GM10847 (cell line): Measurements from ENCODE around the gene CD40LG.

Source experiments
- POLR2A ChIP-seq: IDR thresholded peaks from 2 replicates; pipeline ENCODE4 v1.6.1; 2011; ENCODE audit not compliant: insufficient read length; ENCODE audit errors: extremely low read depth

CD40LG gene

GRCh38 chrX:136647677-136648360 lies at the start of gene CD40LG:
CD40LG (plus strand) TSS chrX:136648158; CDS start chrX:136648249, 91 bp downstream.
- TF ChIP-seq POLR2A: no peak

GRCh38 chrX:136598631-136599030 lies 49.3 kb upstream of the CD40LG start:
- no peak for TF ChIP-seq POLR2A

GRCh38 chrX:136600059-136600458 lies 47.9 kb upstream of the CD40LG start:
- no peak for TF ChIP-seq POLR2A

- no peak for TF ChIP-seq POLR2A
Measured at GRCh38 chrX:136607236-136607635, 40.7 kb upstream of the CD40LG start.

- no peak for TF ChIP-seq POLR2A
Measured at GRCh38 chrX:136608295-136608933, 39.5 kb upstream of the CD40LG start.

GRCh38 chrX:136616987-136617685 lies 30.8 kb upstream of the CD40LG start:
- no peak for TF ChIP-seq POLR2A

- no peak for TF ChIP-seq POLR2A
Measured at GRCh38 chrX:136619899-136620505, 28.0 kb upstream of the CD40LG start.

GRCh38 chrX:136620780-136621179 lies 27.2 kb upstream of the CD40LG start:
- no peak for TF ChIP-seq POLR2A

- no peak for TF ChIP-seq POLR2A
Measured at GRCh38 chrX:136622568-136622967, 25.4 kb upstream of the CD40LG start.

- no peak for TF ChIP-seq POLR2A
Measured at GRCh38 chrX:136623396-136623795, 24.6 kb upstream of the CD40LG start.

GRCh38 chrX:136625246-136625645 lies 22.7 kb upstream of the CD40LG start:
- TF ChIP-seq POLR2A: no peak

GRCh38 chrX:136626237-136626636 lies 21.7 kb upstream of the CD40LG start:
- no peak for TF ChIP-seq POLR2A

- TF ChIP-seq POLR2A: no peak
Measured at GRCh38 chrX:136626891-136627290, 21.1 kb upstream of the CD40LG start.

GRCh38 chrX:136627409-136627808 lies 20.5 kb upstream of the CD40LG start:
- no peak for TF ChIP-seq POLR2A

GRCh38 chrX:136629084-136629750 lies 18.7 kb upstream of the CD40LG start:
- no peak for TF ChIP-seq POLR2A
